OCI-LY7 (cell line): Measurements from ENCODE around the gene OR52E1.

Experiments used
- EZH2phosphoT487 ChIP-seq: fragments of 200-600 bp; sonication (generic); IDR thresholded peaks from 2 replicates; pipeline ENCODE4 v1.6.1; 2018; ENCODE audit warnings: low read depth, borderline replicate concordance, mild to moderate bottlenecking, mixed run types, antibody characterized with exemption, low read length, moderate library complexity, mixed read lengths
- TF ChIP-seq, protein P1 (sequence below): fragments of 200-600 bp; sonication (generic); conservative IDR thresholded peaks from 2 replicates; pipeline ENCODE4 v1.5.1; 2014; ENCODE audit warnings: mild to moderate bottlenecking, antibody characterized with exemption, low read length, moderate library complexity, mixed read lengths

DNA sequence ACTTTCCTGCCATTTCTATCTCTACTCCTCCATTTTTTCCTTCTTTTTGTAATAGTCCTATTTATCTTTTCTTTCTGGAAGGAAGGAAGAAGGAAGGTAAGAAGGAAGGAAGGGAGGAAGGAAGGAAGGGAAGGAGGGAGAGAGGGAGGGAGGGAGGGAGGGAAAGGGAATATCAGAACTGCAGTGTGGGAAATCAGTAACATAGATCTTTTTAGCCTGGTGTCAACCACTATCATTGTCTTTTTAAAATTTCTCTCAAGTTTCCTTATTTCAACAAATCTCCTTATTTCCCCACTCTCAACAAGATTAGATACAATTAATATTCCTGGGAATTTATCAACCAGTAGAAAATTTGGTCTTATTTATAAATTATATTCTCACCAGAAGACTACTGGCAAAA is 33.7 kb downstream of the OR52E1 start:
- TF ChIP-seq, protein P1, sequence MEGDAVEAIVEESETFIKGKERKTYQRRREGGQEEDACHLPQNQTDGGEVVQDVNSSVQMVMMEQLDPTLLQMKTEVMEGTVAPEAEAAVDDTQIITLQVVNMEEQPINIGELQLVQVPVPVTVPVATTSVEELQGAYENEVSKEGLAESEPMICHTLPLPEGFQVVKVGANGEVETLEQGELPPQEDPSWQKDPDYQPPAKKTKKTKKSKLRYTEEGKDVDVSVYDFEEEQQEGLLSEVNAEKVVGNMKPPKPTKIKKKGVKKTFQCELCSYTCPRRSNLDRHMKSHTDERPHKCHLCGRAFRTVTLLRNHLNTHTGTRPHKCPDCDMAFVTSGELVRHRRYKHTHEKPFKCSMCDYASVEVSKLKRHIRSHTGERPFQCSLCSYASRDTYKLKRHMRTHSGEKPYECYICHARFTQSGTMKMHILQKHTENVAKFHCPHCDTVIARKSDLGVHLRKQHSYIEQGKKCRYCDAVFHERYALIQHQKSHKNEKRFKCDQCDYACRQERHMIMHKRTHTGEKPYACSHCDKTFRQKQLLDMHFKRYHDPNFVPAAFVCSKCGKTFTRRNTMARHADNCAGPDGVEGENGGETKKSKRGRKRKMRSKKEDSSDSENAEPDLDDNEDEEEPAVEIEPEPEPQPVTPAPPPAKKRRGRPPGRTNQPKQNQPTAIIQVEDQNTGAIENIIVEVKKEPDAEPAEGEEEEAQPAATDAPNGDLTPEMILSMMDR, result no peak
- no peak for TF ChIP-seq EZH2phosphoT487
